Midbrain (tissue), 1 donor: ENCODE results near the gene TSPAN6.

Experiments
- DNase-seq: peaks from one replicate; lab custom pipeline; 2025; lab: John Stamatoyannopoulos, UW

The TSPAN6 gene, protein sequence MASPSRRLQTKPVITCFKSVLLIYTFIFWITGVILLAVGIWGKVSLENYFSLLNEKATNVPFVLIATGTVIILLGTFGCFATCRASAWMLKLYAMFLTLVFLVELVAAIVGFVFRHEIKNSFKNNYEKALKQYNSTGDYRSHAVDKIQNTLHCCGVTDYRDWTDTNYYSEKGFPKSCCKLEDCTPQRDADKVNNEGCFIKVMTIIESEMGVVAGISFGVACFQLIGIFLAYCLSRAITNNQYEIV

DNA sequence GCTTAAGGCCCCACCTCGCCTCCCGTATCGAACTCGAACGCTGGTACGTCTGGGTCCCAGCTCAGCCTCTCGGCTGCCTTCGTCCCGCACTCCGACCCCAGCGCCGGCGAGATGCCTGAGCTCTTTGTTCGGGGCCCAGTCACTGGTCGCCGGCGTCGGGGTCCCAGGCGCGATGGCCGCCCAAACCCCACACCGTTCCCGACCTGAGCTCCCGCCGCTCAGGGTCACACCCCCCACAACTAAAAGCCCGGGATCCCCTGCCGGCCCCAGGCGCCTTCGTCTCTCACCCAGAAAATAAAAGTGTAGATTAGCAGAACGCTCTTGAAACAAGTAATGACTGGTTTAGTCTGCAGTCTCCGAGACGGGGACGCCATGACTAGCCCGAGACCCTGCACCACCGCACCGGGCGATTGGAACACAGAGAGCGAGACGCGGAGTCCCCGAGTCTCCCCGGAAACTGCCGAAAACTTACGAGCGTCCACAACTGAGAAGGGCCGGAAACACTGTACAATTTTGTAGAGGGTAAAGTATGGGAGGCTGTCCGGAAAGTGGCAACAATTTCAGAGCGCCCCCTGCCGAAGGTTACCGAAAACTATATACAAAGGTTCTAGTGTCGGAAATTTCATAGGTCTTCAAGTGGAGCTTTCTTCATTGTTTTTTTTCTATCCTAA is at the start of gene TSPAN6:
Gene TSPAN6, minus strand, starts transcription at position 486 of the 671 bp plus-strand sequence. Its CDS starts 112 bp downstream, at position 374.
- peak; percentile 49 for DNase-seq

DNA sequence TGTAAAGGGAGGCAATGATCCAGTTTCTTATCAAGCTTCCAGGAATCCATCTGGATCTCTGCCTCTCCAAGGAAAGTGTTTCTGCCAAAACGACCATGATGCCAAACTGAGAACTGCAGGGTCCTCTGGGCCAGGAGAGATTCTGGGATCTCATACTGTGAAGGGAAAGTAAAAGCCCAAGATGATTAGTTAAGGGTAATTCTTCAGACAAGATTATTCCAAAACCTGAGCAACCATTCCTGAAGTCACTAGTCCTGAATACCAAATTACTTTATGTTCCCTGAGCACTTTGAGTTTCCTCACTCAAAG is 49.3 kb upstream of the TSPAN6 start:
- no peak for DNase-seq

DNA sequence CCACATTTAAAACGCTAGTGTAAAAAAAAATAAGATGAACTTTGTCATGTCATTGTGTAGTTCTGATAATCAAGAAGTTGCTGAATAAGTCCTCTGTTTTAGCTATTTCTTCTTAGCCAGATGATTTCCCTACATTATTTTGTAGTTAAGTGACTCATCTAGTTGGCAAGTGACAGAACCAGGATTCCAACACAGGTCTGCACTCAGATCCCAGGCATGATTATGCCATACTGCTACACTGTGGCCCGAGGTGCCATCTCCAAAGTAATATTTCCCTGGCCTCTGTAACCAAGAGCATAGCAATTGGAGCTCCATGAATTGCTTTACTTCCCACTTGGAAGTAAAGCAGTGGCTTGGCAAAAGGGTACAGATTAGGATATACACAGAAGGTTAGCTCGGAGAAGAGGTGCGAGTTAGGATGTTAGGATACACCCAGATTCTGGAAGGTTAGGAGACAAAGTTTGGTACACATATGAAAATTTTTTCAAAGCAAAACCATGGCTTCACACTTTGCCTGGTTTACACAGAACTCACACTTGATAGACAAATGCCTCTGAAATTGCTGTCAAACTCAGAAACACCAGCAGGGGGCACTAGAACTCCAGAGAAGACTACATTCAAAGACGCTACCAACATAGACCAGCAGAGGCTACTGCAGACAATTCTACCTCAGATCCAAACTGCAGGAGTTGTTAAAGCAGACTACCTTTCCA is 48.8 kb upstream of the TSPAN6 start:
- peak; percentile 69 for DNase-seq

DNA sequence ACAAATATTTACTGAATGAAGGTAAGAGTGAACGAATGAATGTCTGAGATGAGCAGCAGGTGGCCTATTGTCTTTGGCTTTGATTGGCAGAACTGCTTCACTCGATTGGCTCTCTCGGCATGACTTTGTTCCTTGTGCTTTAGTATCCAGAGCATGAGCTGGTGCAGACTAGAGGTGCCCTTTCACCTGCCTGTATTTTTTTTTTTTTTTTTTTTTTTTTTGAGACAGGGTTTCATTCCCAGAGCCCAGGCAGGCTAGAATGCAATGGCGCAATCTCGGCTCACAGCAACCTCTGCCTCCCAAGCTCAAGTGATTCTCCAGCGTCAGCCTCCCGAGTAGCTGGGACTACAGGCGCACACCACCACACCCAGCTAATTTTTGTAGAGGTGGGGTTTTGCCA is 46.3 kb upstream of the TSPAN6 start:
- no peak for DNase-seq

DNA sequence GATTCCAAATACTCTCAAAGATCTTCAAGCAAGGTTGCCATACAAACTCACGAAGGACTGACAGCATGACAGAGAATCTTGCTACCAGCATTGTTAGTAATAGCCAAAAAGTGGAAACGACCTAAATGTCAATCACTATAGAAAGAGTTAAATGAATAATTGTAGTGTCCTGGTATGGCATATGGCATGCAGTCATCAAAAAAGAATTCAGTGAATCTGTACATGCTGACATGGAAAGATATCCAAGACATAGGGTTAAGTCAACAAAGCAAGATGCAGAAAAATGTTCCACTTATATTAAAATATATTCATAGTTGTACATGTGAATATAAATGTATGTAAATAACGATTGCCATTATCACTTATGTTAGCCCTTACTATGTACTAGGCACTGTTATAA is 45.0 kb upstream of the TSPAN6 start:
- DNase-seq, result no peak

DNA sequence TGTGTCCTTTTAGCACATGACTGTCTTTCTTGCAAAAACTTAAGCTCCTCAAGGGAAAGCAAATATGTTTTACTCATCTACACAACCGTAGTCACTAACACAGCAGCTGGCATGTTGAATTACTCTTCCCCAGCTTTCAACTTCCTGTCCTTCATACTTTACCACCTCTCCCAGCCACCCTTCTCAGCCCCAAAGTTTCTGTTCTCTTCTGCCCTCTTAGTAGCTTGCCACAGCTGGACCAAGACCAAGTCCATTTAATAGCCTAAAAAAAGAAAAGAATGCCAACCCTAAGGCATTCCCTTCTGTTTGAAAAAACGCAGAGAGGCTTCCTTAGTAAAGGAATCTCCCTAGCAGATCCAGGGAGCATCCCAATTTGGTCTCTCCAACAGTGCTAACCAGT is 44.1 kb upstream of the TSPAN6 start:
- DNase-seq, result no peak

DNA sequence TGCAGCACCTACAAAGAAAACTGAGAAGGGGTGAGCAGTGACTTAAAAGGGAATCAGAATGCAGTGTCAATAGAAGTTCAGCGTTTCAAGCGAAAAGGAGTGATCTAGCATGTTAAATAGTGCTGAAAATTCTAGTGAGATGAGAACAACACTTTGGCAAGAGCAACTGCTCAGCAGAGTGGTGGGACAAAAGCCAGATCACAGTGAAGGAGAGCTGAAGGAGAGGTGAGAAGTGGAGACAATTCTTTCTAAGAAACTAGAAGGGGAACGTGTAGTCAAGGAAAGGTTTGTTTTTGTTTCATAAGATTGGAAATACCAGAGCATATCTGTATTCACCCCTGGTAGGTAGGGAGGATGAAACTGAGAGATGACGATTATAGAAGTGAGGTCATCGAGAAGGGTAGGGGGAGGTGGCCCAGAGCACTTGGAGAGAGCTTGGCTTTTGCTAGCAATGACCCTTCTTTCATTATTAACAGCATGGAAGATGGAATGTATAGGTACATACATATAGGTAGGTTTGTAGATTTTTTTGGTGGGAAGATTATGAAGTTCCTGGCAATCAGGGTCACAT is 41.1 kb upstream of the TSPAN6 start:
- no peak for DNase-seq

DNA sequence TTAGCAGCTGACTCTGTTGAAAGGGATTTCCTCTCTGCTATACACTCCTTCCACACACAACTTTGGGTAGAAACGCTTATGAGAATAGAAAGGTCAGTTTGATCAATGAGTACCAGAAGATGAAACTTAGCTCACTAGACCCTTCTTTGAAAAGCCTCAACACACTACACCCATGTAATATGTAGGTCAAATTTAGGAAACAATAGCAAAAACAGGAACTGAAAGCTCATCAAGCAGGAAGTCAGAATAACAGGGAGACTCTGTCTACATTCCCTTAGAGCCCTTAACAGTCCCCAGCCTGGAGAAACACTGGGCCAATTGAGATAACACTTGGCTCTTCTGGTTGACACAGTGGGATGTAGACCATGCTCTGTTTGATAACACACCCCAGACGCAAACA is 38.1 kb upstream of the TSPAN6 start:
- DNase-seq, result no peak

DNA sequence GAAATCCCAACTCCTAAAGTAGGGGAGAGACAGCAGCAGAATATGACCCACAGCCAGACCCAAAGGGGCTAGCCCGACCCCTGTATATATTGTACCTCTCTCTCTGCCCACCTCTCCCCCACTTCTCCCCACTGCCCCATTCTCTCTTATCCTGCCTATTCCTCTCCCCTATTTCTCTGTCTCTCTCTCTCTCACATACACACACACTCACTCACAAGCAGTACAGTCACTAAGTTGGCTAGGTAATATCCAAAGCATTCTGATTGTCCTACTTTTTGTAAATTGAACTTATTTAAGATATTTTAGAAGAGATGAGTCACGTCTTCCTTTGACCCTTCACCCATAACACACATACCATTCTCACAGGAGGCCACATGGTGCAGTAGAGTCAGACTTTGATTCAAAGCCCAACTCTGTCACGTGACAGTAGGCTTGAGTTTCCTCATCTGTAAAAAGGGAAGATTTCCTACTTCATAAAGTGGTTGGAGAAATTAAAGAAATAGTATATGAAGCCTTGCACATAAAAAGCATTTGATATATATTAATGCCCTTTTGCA is 36.9 kb upstream of the TSPAN6 start:
- no peak for DNase-seq

DNA sequence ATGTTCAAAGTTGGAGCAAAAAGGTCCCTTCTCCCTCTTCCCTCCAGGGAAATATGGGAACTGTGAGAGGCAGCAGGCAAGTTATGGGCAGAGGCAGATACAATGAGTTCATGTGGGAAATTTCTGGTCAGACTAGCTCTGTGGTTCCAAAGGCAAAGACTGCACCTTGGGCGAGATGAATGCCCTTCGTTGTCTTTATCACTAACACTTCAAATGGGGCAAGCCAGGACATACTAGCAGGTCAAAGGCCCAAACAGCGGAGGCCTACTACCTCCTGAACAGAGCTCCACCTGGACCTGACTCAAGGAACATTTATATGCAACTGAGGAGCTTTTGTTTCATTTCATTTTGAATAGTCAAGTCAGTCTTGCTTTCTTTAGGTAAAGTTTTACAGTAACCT is 36.4 kb upstream of the TSPAN6 start:
- DNase-seq, result no peak

DNA sequence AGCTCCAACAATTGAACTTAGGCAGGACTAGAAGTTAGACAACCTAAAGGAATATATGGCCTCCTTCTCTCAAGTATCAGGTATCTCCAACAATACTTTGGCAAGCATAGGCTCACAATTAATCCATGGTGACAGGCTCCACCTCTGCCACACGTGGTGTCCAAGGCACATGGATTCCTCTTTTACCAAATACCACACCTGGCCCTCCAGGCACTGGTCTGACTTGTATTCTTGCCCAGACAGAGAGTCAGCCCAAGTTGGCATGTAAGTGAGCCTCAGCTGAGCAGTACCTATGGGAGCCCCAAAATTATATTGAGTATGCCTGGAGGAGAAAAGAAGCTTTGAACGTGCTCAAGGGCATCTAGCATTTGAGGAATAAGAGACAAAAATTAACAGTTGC is 27.0 kb upstream of the TSPAN6 start:
- DNase-seq, result no peak

DNA sequence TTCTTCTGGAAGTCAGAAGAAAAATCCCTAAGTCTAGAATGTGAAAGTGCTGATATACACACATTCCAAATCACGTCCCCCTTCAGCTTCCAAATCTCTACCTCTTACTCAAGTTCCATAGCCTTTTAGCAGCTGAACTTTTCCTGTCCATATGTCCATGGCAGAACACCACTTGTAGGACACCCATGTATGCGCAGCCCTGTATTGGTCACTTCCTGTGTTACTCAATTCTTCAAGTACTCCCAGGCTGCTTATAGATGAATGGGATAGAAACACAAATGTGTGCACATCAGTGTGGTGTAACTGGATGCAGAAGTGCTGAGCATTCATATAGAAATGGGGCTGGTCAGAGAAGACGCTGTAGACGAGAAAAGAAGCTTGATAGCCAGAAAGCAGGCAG is 26.2 kb upstream of the TSPAN6 start:
- DNase-seq, result no peak

DNA sequence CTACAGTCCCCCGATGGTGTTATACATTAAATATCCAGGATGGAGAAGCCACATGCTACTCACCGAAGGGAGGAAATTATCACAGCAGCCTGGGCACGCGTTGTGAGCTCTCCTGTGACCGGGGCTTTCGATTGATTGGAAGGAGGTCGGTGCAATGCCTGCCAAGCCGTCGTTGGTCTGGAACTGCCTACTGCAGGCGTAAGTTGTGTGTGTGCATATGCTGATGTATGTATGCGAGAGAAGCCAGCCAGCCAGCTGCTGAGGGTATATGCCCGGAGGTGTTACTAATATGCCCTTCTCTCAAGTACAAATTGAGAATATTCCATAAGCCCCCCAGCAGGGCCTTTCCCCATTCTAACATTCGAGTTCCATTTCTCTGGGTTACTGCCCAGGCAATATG is 25.6 kb upstream of the TSPAN6 start:
- no peak for DNase-seq

DNA sequence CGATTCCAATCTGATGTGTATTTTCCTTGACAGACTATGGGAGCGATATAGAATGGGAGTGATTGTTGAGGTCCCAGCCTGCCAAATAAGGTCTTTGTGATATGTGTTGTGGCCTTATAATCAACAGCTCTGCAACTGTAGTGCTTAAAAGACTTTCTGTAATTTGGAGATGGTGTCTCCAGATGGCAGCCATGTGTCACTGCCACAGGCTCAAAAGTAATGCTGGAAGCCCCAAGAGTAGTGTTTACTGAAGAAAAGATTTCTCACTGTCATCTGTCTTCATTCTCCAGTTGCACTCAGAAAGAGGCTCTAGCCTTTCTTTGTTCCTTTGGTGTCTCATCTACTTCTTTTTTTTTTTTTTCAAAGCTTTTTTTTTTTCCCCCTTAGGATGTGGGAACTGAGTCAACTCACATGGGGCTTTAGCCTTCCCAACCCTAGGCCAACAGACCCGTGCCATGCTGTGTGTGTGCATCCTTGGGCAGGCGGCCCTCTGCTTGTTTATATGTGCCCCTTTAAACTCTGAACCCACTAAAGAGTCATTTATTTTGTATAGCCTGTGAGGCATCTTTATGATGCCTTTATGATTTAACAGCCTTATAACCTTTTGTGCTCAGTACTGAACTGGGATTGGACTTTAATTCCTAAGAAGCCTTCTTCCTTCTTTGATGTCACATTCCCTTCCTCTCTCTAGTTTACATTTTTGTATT is 23.0 kb upstream of the TSPAN6 start:
- no peak for DNase-seq

DNA sequence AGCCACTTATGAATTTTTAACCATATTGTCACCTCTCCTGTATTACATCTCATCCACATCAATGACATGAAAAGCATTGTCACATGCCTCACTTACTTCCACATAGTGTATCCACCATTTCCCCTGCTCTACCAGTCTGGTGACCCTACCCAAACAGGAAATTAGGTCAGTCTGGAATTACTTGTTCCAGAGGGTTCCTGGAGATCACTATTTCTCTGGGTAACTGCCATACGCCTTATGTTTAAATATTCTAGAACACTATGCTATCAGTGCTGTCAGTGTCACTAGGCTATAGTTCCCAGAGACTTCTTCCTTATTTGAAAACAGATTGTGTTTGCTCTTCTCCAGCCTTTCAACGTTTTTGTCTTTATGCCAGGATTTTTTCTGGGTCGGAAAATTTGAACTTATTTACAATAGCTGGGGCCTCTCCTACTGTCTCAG is 22.4 kb upstream of the TSPAN6 start:
- no peak for DNase-seq

DNA sequence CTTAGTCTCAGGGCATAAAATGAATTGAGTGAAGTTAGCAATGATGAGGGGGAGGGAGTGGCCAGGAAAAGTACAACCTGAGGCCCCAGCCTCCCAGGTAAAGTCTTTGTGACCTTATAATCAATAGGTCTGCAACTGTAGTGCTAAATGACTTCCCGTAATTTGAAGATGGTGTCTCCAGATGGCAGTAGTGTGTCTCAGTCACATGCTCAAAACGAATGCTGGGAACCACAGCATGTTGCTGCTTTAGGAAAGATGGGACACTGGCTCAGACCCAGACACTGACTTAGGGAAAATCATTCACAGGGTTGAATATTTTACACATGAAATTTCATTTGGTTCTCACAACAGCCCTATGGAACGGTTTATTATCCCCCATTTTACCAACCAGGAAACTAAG is 17.7 kb upstream of the TSPAN6 start:
- no peak for DNase-seq

DNA sequence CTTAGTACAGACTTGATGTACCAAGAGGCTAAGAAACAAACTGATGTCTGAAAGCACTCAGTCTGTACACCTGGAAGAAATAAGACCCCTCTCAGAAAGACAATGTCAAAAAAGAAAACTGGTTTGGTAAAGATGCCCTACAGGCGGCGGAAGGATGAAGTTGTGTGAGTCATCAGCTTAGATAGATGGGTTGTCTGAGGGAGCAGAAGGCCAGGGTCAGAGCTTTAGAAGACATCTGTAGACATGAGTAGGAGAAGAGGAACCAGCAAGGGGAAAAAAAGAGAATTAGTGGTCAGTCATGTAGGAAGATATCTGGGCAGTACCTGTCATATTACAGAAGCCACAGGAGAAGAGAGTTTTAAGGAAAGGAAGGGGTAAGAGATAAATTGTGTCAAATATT is 15.7 kb upstream of the TSPAN6 start:
- no peak for DNase-seq

DNA sequence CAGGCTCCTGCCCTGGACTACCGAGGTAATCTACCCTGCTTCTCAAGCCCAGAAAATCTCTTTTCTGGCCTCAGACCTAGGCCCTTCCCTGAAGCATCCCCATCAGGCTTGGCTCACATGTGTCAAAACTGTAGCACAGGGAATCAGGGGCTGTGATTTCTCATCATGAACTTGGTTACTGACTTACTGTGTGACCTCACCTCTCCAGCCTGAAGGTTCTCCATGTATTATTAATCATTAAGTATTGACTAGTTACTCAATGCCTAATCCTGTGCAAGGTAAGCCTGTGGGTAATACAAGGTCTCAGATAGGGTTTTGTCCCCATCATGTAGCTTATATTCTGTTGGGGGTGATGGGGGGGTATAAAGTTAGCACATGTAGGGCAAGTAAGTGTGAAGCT is 14.2 kb upstream of the TSPAN6 start:
- DNase-seq, result no peak

DNA sequence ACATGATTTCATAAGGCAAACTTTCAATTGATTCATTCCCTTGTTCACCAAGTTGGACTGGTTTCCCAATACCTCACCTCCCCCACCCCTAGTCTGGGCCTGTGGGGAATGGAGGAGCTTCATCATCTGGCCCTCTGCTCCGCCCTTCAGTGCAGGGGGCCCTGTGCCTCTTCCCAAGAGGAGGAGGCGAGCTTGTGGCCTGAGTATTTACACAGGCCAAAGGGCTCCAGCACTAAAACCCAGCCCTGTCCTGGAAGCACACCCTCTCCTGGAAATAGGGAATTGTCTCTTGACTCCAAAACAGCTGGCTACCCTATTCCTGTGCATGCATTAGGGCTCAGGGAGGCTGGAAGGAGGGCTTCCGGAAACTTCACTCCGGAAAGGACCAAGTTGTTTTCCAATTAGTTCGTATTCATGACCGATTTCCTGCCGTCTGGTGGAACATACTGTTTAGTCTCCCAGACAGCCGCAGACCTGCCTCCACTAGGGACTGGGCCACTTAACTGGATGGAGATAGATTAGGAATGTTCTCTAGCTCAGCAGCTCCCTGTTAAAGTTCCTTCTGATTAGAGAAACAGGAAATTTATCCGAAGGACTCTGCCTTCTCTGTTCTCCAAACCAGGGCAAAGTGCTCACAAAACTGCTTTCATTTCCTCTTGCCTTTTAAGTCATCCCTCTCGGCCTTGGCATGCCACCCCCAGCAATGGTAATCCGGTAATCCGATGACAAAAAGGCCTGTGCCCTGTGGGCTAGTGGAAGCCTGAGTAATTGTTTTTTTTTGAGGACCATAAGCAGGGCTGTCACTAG is 13.1 kb upstream of the TSPAN6 start:
- no peak for DNase-seq

DNA sequence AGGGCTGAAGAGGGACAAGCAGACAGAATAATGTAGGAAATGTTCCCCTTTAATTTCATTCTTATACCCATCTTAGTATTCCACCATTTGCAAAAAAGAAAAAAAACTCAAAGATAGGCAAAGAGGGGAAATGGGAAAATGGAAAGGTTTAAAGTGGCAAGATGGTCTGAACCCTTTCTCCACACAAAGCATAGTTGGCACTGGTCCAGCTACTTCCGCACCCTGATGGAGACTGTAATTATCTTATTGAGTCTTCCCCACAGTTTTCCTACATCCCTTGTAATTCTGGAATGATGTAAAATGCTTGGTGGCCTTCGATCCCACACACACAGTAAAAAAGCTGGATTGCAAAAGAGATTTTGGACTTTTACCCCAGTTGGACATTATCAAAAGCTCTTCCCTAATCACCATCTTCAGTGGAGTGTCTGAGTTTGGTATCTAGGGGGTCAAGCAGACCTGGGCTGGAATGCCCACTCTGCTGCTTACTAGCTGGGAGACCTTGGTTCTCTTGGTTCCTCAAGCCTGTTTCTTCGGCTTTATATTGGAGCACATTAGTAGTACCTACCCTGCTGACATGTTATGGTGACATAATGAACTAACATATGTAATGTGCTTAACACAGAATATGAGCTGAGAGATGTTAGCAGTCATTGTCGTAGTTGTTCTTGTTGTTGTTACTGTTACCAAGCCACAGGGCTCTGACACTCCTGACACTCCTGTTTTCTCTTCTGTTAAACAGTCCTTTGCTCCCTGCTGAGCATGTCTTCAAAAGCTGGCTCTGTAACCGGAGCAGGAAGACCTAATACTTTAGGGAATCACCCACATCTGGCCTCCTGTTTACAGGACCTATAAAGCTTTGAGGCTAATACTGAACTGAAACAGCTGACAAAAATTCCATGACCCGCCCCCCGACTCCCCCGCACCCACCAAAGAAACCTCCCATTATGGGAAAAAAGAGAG is 12.1 kb upstream of the TSPAN6 start:
- DNase-seq, result no peak
